HepG2 (cell line): ENCODE data around the gene GPRC5D. TPM values are rescaled to one million over a fixed set of nuclear protein-coding genes. Genes with fewer than 3 reads are reported as not detected.

ENCODE experiments used
- CEBPB ChIP-seq: IDR thresholded peaks from 2 replicates; pipeline ENCODE4 v1.6.1; 2011; ENCODE audit warnings: low read depth, low read length, improper control_type of control experiment, borderline replicate concordance
- CSRNP1 ChIP-seq: sonication (generic); formaldehyde crosslinking; IDR thresholded peaks from 2 replicates; pipeline ENCODE4 v1.8.1; 2023; ENCODE audit warnings: mild to moderate bottlenecking, missing genetic modification reagents
- FOXC1 ChIP-seq: sonication (generic); formaldehyde crosslinking; IDR thresholded peaks from 2 replicates; pipeline ENCODE4 v1.8.0; 2022; ENCODE audit warnings: mild to moderate bottlenecking, missing genetic modification reagents, borderline replicate concordance
- HINFP ChIP-seq: sonication (generic); formaldehyde crosslinking; IDR thresholded peaks from 2 replicates; pipeline ENCODE4 v1.4.0; 2020; ENCODE audit warnings: low read depth, mild to moderate bottlenecking, missing genetic modification reagents
- HNRNPLL ChIP-seq: fragments of 200-400 bp; formaldehyde crosslinking; IDR thresholded peaks from 2 replicates; pipeline ENCODE4 v1.6.1; 2017; ENCODE audit warnings: mild to moderate bottlenecking, low read depth, low read length; ENCODE audit not compliant: poor library complexity, severe bottlenecking
- IRF9 ChIP-seq: sonication (generic); formaldehyde crosslinking; IDR thresholded peaks from 2 replicates; pipeline ENCODE4 v1.8.0; 2022; ENCODE audit warnings: missing genetic modification reagents, mild to moderate bottlenecking, borderline replicate concordance
- KDM1A ChIP-seq: IDR thresholded peaks from 2 replicates; pipeline ENCODE4 v1.6.1; 2016; ENCODE audit warnings: missing compliant biosample characterization
- NFIC ChIP-seq: IDR thresholded peaks from 2 replicates; pipeline ENCODE4 v1.6.1; 2012; ENCODE audit warnings: mild to moderate bottlenecking, low read length, inconsistent platforms
- NFKB2 ChIP-seq: sonication (generic); formaldehyde crosslinking; IDR thresholded peaks from 2 replicates; pipeline ENCODE4 v1.4.0; 2020; ENCODE audit warnings: missing genetic modification reagents, borderline replicate concordance
- POLR2G ChIP-seq: fragments of 200-400 bp; formaldehyde crosslinking; IDR thresholded peaks from 2 replicates; pipeline ENCODE4 v1.6.1; 2018; ENCODE audit warnings: mild to moderate bottlenecking, low read depth, low read length, moderate library complexity
- RARA ChIP-seq: IDR thresholded peaks from 2 replicates; pipeline ENCODE4 v1.6.1; 2016; ENCODE audit warnings: missing genetic modification reagents, missing compliant biosample characterization
- RFXANK ChIP-seq: IDR thresholded peaks from 2 replicates; pipeline ENCODE4 v1.6.1; 2016
- SMC3 ChIP-seq: IDR thresholded peaks from 2 replicates; pipeline ENCODE4 v1.6.1; 2011; ENCODE audit warnings: low read length, improper control_type of control experiment
- TAF1 ChIP-seq: sonication (generic); formaldehyde crosslinking; IDR thresholded peaks from 2 replicates; pipeline ENCODE4 v1.4.0; 2020; ENCODE audit warnings: missing genetic modification reagents
- THAP9 ChIP-seq: sonication (generic); formaldehyde crosslinking; IDR thresholded peaks from 2 replicates; pipeline ENCODE4; 2020; ENCODE audit warnings: missing genetic modification reagents, mild to moderate bottlenecking, borderline replicate concordance
- ZBTB3 ChIP-seq: sonication (generic); formaldehyde crosslinking; IDR thresholded peaks from 2 replicates; pipeline ENCODE4 v1.4.0; 2020; ENCODE audit warnings: low read depth, mild to moderate bottlenecking, moderate library complexity, missing genetic modification reagents, borderline replicate concordance
- ZFP36L2 ChIP-seq: sonication (generic); formaldehyde crosslinking; IDR thresholded peaks from 2 replicates; pipeline ENCODE4 v1.4.0; 2020; ENCODE audit warnings: missing genetic modification reagents
- ZFP41 ChIP-seq: sonication (generic); formaldehyde crosslinking; IDR thresholded peaks from 2 replicates; pipeline ENCODE4 v1.4.0; 2020; ENCODE audit warnings: mild to moderate bottlenecking, missing genetic modification reagents, borderline replicate concordance
- ZNF530 ChIP-seq: sonication (generic); formaldehyde crosslinking; IDR thresholded peaks from 2 replicates; pipeline ENCODE4 v1.5.0; 2020; ENCODE audit warnings: low read depth, mild to moderate bottlenecking, missing genetic modification reagents
- ZNF644 ChIP-seq: IDR thresholded peaks from 2 replicates; pipeline ENCODE4 v1.6.1; 2016; ENCODE audit warnings: low read depth
- ZNF691 ChIP-seq: sonication (generic); formaldehyde crosslinking; IDR thresholded peaks from 2 replicates; pipeline ENCODE4 v1.4.0; 2020; ENCODE audit warnings: missing genetic modification reagents, low read depth, mild to moderate bottlenecking, borderline replicate concordance
- ZNF841 ChIP-seq: sonication (generic); formaldehyde crosslinking; IDR thresholded peaks from 2 replicates; pipeline ENCODE4 v1.8.1; 2023; ENCODE audit warnings: missing genetic modification reagents, borderline replicate concordance
- polyA plus RNA-seq, 8 experiments: library from polyadenylated mRNA; depleted of rRNA in 3 of 8; stranded (reverse) in 7 of 8; unstranded in 1 of 8; fragments of >200 nt; fragmentation: Illumina TruSeq in 4 of 8; extraction: Trizol in 4 of 8; gene quantifications; 2 replicates each; pipeline versions ENCODE4 v1.2.1 to v1.2.3, GENCODE V29; 2011 to 2016; ENCODE audit warnings: low read depth in 4 of 8, missing spikeins in 1 of 8, mixed read lengths in 1 of 8; ENCODE audit not compliant: insufficient read depth in 1 of 8
- total RNA-seq, 5 experiments: library from RNA; depleted of rRNA; stranded (reverse); fragments of >200 nt; fragmentation: Illumina TruSeq; extraction: Trizol; gene quantifications; 2 replicates each; pipeline ENCODE4 v1.2.3, GENCODE V29; 2016; ENCODE audit warnings: low read depth in 1 of 5

The GPRC5D gene
- total and polyA plus RNA-seq, 2 of the 13 experiments (the other 11 are each of a cell fraction or from before 2014, with no cell fraction given), result not detected

GRCh38 chr12:12999959-13000615 is 48.1 kb upstream of the GPRC5D start, which contains the start of gene HEBP1 (continued):
- TF ChIP-seq ZNF691 (CRISPR knock-in tag), result peak; percentile 21; the same call in 1 of the 2 replicates
- no peak; the same call in 1 of the 2 replicates for TF ChIP-seq FOXC1 (CRISPR knock-in tag)
- no peak for TF ChIP-seq HNRNPLL
- no peak; the same call in 1 of the 2 replicates for TF ChIP-seq THAP9
- no peak for TF ChIP-seq ZFP41 (CRISPR knock-in tag)
- TF ChIP-seq IRF9 (CRISPR knock-in tag), result 0 out of 2 replicates have a peak, but pooled peaks have one; percentile 10
- TF ChIP-seq CEBPB, result peak; percentile 25; the same call in 1 of the 2 replicates
- TF ChIP-seq ZNF530, result no peak
- TF ChIP-seq NFIC, result no peak
- TF ChIP-seq KDM1A (CRISPR knock-in tag), result no peak
- peak; percentile 64 for TF ChIP-seq POLR2G
- TF ChIP-seq NFKB2, result 0 out of 2 replicates have a peak, but pooled peaks have one; percentile 37
- TF ChIP-seq ZNF841 (CRISPR knock-in tag), result 0 out of 2 replicates have a peak, but pooled peaks have one; percentile 67
- TF ChIP-seq ZBTB3 (CRISPR knock-in tag), result 0 out of 2 replicates have a peak, but pooled peaks have one; percentile 37
- TF ChIP-seq ZFP36L2 (CRISPR knock-in tag), result no peak
- no peak for TF ChIP-seq RARA (CRISPR knock-in tag)
- TF ChIP-seq HINFP, result no peak
- no peak for TF ChIP-seq ZNF644 (CRISPR knock-in tag)
- no peak for TF ChIP-seq RFXANK
- TF ChIP-seq CSRNP1 (CRISPR knock-in tag), result no peak
- peak; percentile 86 for TF ChIP-seq TAF1 (CRISPR knock-in tag)
- TF ChIP-seq SMC3, result no peak
